K562 (cell line): ENCODE results near the gene FTL. TPM values are rescaled to one million over a fixed set of nuclear protein-coding genes. Genes with fewer than 3 reads are reported as not detected.

Source experiments
- DPF2 ChIP-seq: fragments of 450-650 bp; IDR thresholded peaks from 2 replicates; pipeline ENCODE4 v1.6.1; 2016
- EGR1 ChIP-seq: fragments of 450-650 bp; conservative IDR thresholded peaks from 2 replicates; pipeline ENCODE4 v1.6.1; 2017; ENCODE audit warnings: mild to moderate bottlenecking
- HDAC1 ChIP-seq, 2 experiments: fragments of 450-650 bp; IDR thresholded peaks; 2 replicates each; pipeline ENCODE4 v1.6.1; 2016 to 2017; ENCODE audit warnings: inconsistent platforms in 1 of 2, mild to moderate bottlenecking in 1 of 2, moderate library complexity in 1 of 2
- HSF4 ChIP-seq: fragments of 250-450 bp; sonication (Bioruptor Pico); IDR thresholded peaks from 2 replicates; pipeline ENCODE4 v2.1.2; 2022; ENCODE audit warnings: mild to moderate bottlenecking, moderate library complexity, borderline replicate concordance
- JUNB ChIP-seq: fragments of 450-650 bp; formaldehyde crosslinking; conservative IDR thresholded peaks from 2 replicates; pipeline ENCODE4 v1.4.0; 2020; ENCODE audit warnings: mild to moderate bottlenecking
- KDM1A ChIP-seq, 2 experiments: fragments of 450-650 bp; IDR thresholded peaks; 2 replicates each; pipeline ENCODE4 v1.6.1; 2016; ENCODE audit warnings: mild to moderate bottlenecking in 2 of 2
- MCM7 ChIP-seq, 2 experiments: fragments of 450-650 bp; IDR thresholded peaks; 2 replicates each; pipeline ENCODE4 v1.6.1; 2016 to 2018
- MIER1 ChIP-seq: fragments of 450-650 bp; IDR thresholded peaks from 2 replicates; pipeline ENCODE4 v1.6.1; 2016; ENCODE audit warnings: antibody characterized with exemption, mild to moderate bottlenecking, low read depth
- NR2C2 ChIP-seq, 2 experiments: fragments of 200-800 bp in 1 of 2; sonication (Bioruptor generic) in 1 of 2; sonication (generic) in 1 of 2; formaldehyde crosslinking in 1 of 2; IDR thresholded peaks; 2 replicates each; pipeline versions ENCODE4 v1.6.1 to v1.8.0; 2016 to 2022; ENCODE audit warnings: mild to moderate bottlenecking in 1 of 2, missing compliant biosample characterization in 1 of 2, missing genetic modification characterization in 1 of 2, missing genetic modification reagents in 1 of 2
- POLR2B ChIP-seq: fragments of 450-650 bp; IDR thresholded peaks from 2 replicates; pipeline ENCODE4 v1.6.1; 2018; ENCODE audit warnings: low read depth; ENCODE audit not compliant: partially characterized antibody
- RBBP5 ChIP-seq: fragments of 200-600 bp; sonication (generic); IDR thresholded peaks from 2 replicates; pipeline ENCODE4 v1.6.1; 2012; ENCODE audit warnings: borderline replicate concordance, mild to moderate bottlenecking, low read length, control low read depth, inconsistent platforms; ENCODE audit not compliant: insufficient read depth, poor library complexity, severe bottlenecking
- RBM25 ChIP-seq: fragments of 200-400 bp; formaldehyde crosslinking; IDR thresholded peaks from 2 replicates; pipeline ENCODE4 v1.6.1; 2018; ENCODE audit warnings: low read length, low read depth, moderate library complexity; ENCODE audit not compliant: severe bottlenecking
- TAF1 ChIP-seq: IDR thresholded peaks from 2 replicates; pipeline ENCODE4 v1.6.1; 2011; ENCODE audit warnings: mild to moderate bottlenecking, low read length, moderate library complexity; ENCODE audit not compliant: insufficient read depth, control insufficient read depth, severe bottlenecking; ENCODE audit errors: extremely low read depth
- ZNF121 ChIP-seq: sonication (generic); formaldehyde crosslinking; conservative IDR thresholded peaks from 2 replicates; pipeline ENCODE4 v1.8.0; 2022; ENCODE audit warnings: missing genetic modification reagents
- polyA plus RNA-seq, 8 experiments: library from polyadenylated mRNA; depleted of rRNA in 4 of 8; stranded (reverse) in 5 of 8; unstranded in 3 of 8; fragments of >200 nt; fragmentation: Nextera tagmentation in 2 of 8; fragmentation: Illumina TruSeq in 1 of 8; extraction: Ambion mirVana in 2 of 8; extraction: Trizol in 1 of 8; gene quantifications; 2 replicates each; pipeline versions ENCODE4 v1.2.1 to v1.2.3, GENCODE V29; 2011 to 2014; ENCODE audit warnings: inconsistent platforms in 1 of 8, missing spikeins in 1 of 8
- total RNA-seq, 7 experiments: library from RNA; depleted of rRNA in 6 of 7; stranded (reverse); fragments of >200 nt in 6 of 7; fragmentation: Illumina TruSeq in 2 of 7; extraction: Trizol in 2 of 7; gene quantifications; 2 replicates each; pipeline versions ENCODE4 v1.2.1 to v1.2.3, GENCODE V29; 2011 to 2021; ENCODE audit warnings: low replicate concordance in 1 of 7
- TF ChIP-seq, protein P1 (sequence below), 2 experiments: fragments of 450-650 bp; IDR thresholded peaks; 2 replicates each; pipeline ENCODE4 v1.6.1; 2016; ENCODE audit warnings: mild to moderate bottlenecking in 2 of 2, borderline replicate concordance in 1 of 2, low read depth in 1 of 2, moderate library complexity in 1 of 2
- TF ChIP-seq, protein P2 (sequence below), 2 experiments: fragments of 450-650 bp; IDR thresholded peaks; 2 replicates each; pipeline ENCODE4 v1.6.1; 2016

Gene FTL
- total and polyA plus RNA-seq, 9 of the 15 experiments (the other 6 are each of a cell fraction or from before 2014, with no cell fraction given), result 1,231 to 27,415 (median 3,965) TPM

DNA sequence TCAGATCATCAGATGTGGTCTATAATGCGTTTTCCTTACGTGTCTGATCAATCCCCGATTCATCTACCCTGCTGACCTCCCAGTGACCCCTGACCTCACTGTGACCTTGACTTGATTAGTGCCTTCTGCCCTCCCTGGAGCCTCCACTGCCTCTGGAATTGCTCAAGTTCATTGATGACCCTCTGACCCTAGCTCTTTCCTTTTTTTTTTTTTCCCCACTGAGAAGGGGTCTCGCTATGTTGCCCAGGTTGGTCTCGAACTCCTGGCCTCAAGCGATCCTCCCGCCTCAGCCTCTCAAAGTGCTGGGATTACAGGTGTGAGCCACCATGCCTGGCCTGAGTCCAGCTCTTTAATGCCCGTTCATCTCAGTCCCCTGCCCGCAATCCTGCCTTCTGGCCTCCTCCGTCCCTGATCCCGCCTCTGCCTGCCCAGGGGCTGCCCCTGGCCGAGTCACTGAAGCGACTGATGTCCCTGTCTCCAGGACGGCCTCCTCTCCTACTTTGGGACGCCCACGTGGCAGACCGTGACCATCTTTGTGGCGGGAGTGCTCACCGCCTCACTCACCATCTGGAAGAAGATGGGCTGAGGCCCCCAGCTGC, 4.0 kb upstream of the FTL start (continued):
- TF ChIP-seq NR2C2 (CRISPR knock-in tag; IDR thresholded peaks at IDR 0.05) (peak; percentile 54; the same call in 1 of the 2 replicates), NR2C2 (tag; IDR thresholded peaks at IDR 0.05) (peak; percentile 78), MIER1 (0 out of 2 replicates have a peak, but pooled peaks have one; percentile 23), HDAC1 (IDR thresholded peaks at IDR 0.05) (peak in 1 of 2 experiments; percentile 28; a peak in 1 of 4 replicates), ZNF121 (peak; percentile 91), EGR1 (peak; percentile 43), MCM7 (IDR thresholded peaks at IDR 0.05) (no peak), RBBP5 (no peak), POLR2B (no peak), KDM1A (IDR thresholded peaks at IDR 0.05) (peak; percentile 19 to 50; a peak in 1 of 4 replicates), DPF2 (peak; percentile 8; the same call in 1 of the 2 replicates), RBM25 (no peak), TAF1 (no peak), JUNB (CRISPR knock-in tag) (no peak), HSF4 (CRISPR knock-in tag) (no peak)
- TF ChIP-seq, protein P1, sequence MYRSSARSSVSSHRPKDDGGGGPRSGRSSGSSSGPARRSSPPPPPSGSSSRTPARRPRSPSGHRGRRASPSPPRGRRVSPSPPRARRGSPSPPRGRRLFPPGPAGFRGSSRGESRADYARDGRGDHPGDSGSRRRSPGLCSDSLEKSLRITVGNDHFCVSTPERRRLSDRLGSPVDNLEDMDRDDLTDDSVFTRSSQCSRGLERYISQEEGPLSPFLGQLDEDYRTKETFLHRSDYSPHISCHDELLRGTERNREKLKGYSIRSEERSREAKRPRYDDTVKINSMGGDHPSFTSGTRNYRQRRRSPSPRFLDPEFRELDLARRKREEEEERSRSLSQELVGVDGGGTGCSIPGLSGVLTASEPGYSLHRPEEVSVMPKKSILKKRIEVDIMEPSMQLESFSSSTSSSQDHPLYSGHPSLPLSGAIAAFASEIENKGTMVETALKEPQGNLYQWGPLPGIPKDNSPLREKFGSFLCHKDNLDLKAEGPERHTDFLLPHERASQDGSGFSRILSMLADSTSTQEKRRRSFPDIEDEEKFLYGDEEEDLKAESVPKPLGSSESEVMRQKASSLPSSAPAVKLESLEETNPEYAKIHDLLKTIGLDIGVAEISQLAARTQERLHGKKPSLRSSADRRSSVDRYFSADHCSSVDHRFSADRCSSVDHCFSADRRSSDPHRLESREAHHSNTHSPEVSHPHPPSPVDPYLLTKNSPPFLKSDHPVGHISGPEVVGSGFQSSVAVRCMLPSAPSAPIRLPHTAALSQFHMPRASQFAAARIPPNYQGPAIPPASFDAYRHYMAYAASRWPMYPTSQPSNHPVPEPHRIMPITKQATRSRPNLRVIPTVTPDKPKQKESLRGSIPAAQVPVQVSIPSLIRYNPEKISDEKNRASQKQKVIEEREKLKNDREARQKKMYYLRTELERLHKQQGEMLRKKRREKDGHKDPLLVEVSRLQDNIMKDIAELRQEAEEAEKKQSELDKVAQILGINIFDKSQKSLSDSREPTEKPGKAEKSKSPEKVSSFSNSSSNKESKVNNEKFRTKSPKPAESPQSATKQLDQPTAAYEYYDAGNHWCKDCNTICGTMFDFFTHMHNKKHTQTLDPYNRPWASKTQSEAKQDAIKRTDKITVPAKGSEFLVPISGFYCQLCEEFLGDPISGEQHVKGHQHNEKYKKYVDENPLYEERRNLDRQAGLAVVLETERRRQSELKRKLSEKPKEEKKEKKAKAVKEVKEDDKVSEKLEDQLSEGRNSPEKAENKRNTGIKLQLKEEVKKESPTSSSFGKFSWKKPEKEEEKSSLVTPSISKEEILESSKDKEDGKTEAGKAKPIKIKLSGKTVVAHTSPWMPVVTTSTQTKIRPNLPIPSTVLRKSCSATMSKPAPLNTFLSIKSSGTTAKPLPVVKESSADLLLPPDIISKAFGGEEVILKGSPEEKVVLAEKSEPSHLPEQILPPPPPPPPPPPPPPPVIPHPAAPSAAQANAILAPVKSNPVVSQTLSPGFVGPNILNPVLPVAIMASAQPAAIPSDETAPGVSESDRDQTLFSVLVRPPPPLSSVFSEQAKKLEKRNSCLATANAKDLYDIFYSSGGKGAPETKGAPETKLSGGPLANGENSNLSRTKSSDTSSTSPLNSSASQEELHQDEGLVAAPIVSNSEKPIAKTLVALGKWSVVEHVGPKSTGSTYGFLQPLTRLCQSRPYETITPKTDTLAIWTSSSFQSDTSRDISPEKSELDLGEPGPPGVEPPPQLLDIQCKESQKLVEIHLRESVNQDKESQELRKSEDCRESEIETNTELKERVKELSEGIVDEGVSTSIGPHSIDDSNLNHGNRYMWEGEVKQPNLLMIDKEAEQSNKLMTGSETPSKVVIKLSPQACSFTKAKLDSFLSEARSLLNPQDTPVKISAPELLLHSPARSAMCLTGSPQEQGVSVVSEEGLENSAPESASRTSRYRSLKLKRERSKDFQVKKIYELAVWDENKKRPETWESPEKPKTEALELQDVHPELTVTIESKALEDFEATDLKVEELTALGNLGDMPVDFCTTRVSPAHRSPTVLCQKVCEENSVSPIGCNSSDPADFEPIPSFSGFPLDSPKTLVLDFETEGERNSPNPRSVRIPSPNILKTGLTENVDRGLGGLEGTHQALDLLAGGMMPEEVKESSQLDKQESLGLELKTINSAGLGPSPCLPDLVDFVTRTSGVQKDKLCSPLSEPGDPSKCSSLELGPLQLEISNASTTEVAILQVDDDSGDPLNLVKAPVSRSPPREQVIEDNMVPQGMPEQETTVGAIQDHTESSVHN (IDR thresholded peaks at IDR 0.05; ENCODE audit: borderline replicate concordance in 1 of 2, low read depth in 1 of 2), result no peak
- TF ChIP-seq, protein P2, sequence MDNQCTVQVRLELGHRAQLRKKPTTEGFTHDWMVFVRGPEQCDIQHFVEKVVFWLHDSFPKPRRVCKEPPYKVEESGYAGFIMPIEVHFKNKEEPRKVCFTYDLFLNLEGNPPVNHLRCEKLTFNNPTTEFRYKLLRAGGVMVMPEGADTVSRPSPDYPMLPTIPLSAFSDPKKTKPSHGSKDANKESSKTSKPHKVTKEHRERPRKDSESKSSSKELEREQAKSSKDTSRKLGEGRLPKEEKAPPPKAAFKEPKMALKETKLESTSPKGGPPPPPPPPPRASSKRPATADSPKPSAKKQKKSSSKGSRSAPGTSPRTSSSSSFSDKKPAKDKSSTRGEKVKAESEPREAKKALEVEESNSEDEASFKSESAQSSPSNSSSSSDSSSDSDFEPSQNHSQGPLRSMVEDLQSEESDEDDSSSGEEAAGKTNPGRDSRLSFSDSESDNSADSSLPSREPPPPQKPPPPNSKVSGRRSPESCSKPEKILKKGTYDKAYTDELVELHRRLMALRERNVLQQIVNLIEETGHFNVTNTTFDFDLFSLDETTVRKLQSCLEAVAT (IDR thresholded peaks at IDR 0.05), result 0 out of 4 replicates have a peak, but pooled peaks of 1 of the 2 experiments have one; percentile 19
